Measurements from ENCODE around the gene DGUOK.

DNA sequence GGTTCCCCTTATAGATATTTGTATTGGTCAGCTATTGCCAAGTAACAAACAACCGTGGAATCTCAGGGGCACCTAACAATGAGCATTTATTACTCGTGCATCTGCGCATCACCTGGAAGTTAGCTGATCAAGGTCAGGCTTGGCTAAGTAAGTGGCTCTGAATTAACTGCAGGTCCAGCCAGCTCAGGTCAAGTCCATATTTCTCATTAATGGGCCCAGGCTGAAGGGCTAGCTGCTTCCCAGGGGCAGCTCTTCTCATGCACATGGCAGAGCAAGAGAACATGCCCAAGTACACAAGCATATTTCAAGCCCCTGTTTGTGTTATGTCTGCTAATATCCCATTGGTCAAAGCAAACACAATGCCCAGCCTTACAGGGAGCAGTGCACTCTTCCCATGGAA lies 7.8 kb upstream of the DGUOK start:
- TF ChIP-seq SUZ12 (IDR thresholded peaks at IDR 0.05) = no peak
- no peak for TF ChIP-seq PKNOX1 (IDR thresholded peaks at IDR 0.05)
- TF ChIP-seq SP1 (IDR thresholded peaks at IDR 0.05) = no peak
- no peak for TF ChIP-seq ZNF384 (IDR thresholded peaks at IDR 0.05)
- no peak for TF ChIP-seq ARNT (IDR thresholded peaks at IDR 0.05)
- no peak for TF ChIP-seq FOXM1 (IDR thresholded peaks at IDR 0.05; ENCODE audit: borderline replicate concordance)
- no peak for TF ChIP-seq FOXA1 (IDR thresholded peaks at IDR 0.05)
- no peak for TF ChIP-seq BHLHE40 (IDR thresholded peaks at IDR 0.05; ENCODE audit: borderline replicate concordance)
- no peak for TF ChIP-seq NFRKB (IDR thresholded peaks at IDR 0.05)
